T-cell (primary cell): ENCODE data around the gene HLTF. TPM values are rescaled to one million over a fixed set of nuclear protein-coding genes. Genes with fewer than 3 reads are reported as not detected.

Experiments used
- ATAC-seq, 4 experiments: fragments of 200-7000 bp in 3 of 4; fragments of 150-1000 bp in 1 of 4; cut with Tn5 transposase; replicated peaks in 1 of 4; 1 replicate in 3 of 4; 2 replicates in 1 of 4; pipeline ENCODE4 v1.10.0; 2021; ENCODE audit warnings: moderate library complexity in 3 of 4, mild to moderate bottlenecking in 2 of 4, moderate number of reproducible peaks in 1 of 4
- CTCF ChIA-PET, 2 donors: fragments of 300-600 bp; sonication (Branson Sonifier 250); formaldehyde crosslinking; loops; one replicate each; lab custom pipeline; 2022; ENCODE audit warnings: antibody characterized with exemption in 2 of 2; lab: Charles Lee
- POLR2A ChIA-PET, 2 donors: fragments of 300-600 bp; sonication (Branson Sonifier 250); formaldehyde crosslinking; loops; one replicate each; lab custom pipeline; 2022; ENCODE audit warnings: antibody characterized with exemption in 2 of 2; lab: Charles Lee
- DNase-seq, 35 experiments: peaks; one replicate each; pipeline versions ENCODE4 v3.0.0 to v3.0.0-alpha.2; 2013 to 2023
- H3K27ac ChIP-seq: one replicate; pipeline ENCODE4 v1.5.1; 2013; ENCODE audit warnings: low read length
- H3K27me3 ChIP-seq, 2 experiments: replicated peaks in 1 of 2; 1 replicate in 1 of 2; 2 replicates in 1 of 2; pipeline versions ENCODE4 v1.6.1 to v1.7.0; 2013; ENCODE audit warnings: low read length in 1 of 2, mixed read lengths in 1 of 2; ENCODE audit not compliant: control insufficient read depth in 2 of 2, insufficient read depth in 2 of 2; ENCODE audit errors: extremely low read depth in 1 of 2
- H3K36me3 ChIP-seq, 2 donors: 1 replicate in 1 of 2; 2 replicates in 1 of 2; pipeline versions ENCODE4 v1.6.1 to v1.7.0; 2013; ENCODE audit warnings: low read length in 1 of 2; ENCODE audit not compliant: control insufficient read depth in 2 of 2, insufficient read depth in 1 of 2; ENCODE audit errors: extremely low read depth in 1 of 2
- H3K4me1 ChIP-seq, 2 experiments: 1 replicate in 1 of 2; 2 replicates in 1 of 2; pipeline versions ENCODE4 v1.6.1 to v1.7.0; 2013; ENCODE audit warnings: low read length in 2 of 2, mixed read lengths in 1 of 2; ENCODE audit not compliant: insufficient read depth in 2 of 2, control insufficient read depth in 1 of 2; ENCODE audit errors: extremely low read depth in 1 of 2
- H3K4me3 ChIP-seq, 2 donors: 1 replicate in 1 of 2; 2 replicates in 1 of 2; pipeline versions ENCODE4 v1.5.1 to v1.7.0; 2013; ENCODE audit warnings: mild to moderate bottlenecking in 2 of 2, low read length in 1 of 2, moderate library complexity in 1 of 2; ENCODE audit not compliant: control insufficient read depth in 1 of 2; ENCODE audit errors: extremely low read depth in 1 of 2
- H3K9me3 ChIP-seq: 2 replicates; pipeline ENCODE4 v1.7.0; 2013
- H3K27ac Mint-ChIP-seq, 2 donors: one replicate each; pipeline ENCODE4 v1.8.0; 2020 to 2021; ENCODE audit warnings: mild to moderate bottlenecking in 2 of 2, mixed read lengths in 2 of 2
- H3K27me3 Mint-ChIP-seq, 2 donors: one replicate each; pipeline ENCODE4 v1.8.0; 2021 to 2022; ENCODE audit warnings: mixed read lengths in 2 of 2
- H3K36me3 Mint-ChIP-seq: one replicate; pipeline ENCODE4 v1.8.0; 2021; ENCODE audit warnings: mixed read lengths
- H3K4me1 Mint-ChIP-seq, 3 donors: one replicate each; pipeline ENCODE4 v1.8.0; 2020 to 2022; ENCODE audit warnings: mixed read lengths in 3 of 3, mild to moderate bottlenecking in 1 of 3
- H3K4me3 Mint-ChIP-seq, 3 donors: one replicate each; pipeline ENCODE4 v1.8.0; 2020 to 2022; ENCODE audit warnings: mild to moderate bottlenecking in 3 of 3, mixed read lengths in 3 of 3, moderate library complexity in 3 of 3
- H3K9me3 Mint-ChIP-seq, 3 donors: one replicate each; pipeline ENCODE4 v1.8.0; 2020 to 2022; ENCODE audit warnings: mixed read lengths in 3 of 3
- WGBS: methylation state at CpG from one replicate; pipeline ENCODE4 v1.1.5; 2013; ENCODE audit warnings: missing lambda C conversion rate; ENCODE audit not compliant: insufficient coverage; 5-methylcytosine and 5-hydroxymethylcytosine counted together
- total RNA-seq, 35 experiments: library from RNA in 6 of 35; stranded (reverse) in 6 of 35; fragments of 120-200 nt in 1 of 35; gene quantifications; one replicate each; pipeline versions ENCODE4 v1.2.1 to v1.2.4 and lab custom pipeline; 2013 to 2026

The HLTF gene
- total RNA-seq, 5 donors from 2014 or later (not counting 1 experiment from before 2014, with no cell fraction given) = 12.5 to 25.4 (median 19.1) TPM

- no peaks in the 10 kb centered on the region for H3K9me3 ChIP-seq
- WGBS = 100% methylated on average over 2 of the region's 4 CpGs
- no peak for ATAC-seq
- no peak overlapping the region for H3K27ac ChIP-seq
- DNase-seq = no peak
- H3K36me3 ChIP-seq = peaks cover 0 to 24% of the 10 kb centered on the region in 2 donors
- ChIA-PET CTCF (no interaction called here), POLR2A (no interaction called here)
- Mint-ChIP-seq H3K27me3 (no peaks in the 10 kb centered on the region), H3K4me3 (no peak overlapping the region), H3K4me1 (peaks cover under 1 to 6% (median 6%) of the 10 kb centered on the region in 3 donors), H3K27ac (no peak overlapping the region), H3K9me3 (no peaks in the 10 kb centered on the region), H3K36me3 (peaks cover 27% of the 10 kb centered on the region)
- H3K4me3 ChIP-seq = no peak overlapping the region
- H3K4me1 ChIP-seq = no peaks in the 10 kb centered on the region
- H3K27me3 ChIP-seq = no peaks in the 10 kb centered on the region
These were observed 48.6 kb downstream of the HLTF start for GRCh38 chr3:149037684-149038083.

- no peaks in the 10 kb centered on the region for H3K4me1 ChIP-seq
- H3K27me3 ChIP-seq = no peaks in the 10 kb centered on the region
- Mint-ChIP-seq H3K36me3 (peaks cover 37% of the 10 kb centered on the region), H3K4me1 (no peaks in the 10 kb centered on the region), H3K4me3 (no peak overlapping the region), H3K27me3 (no peaks in the 10 kb centered on the region), H3K9me3 (no peaks in the 10 kb centered on the region), H3K27ac (no peak overlapping the region)
- no peaks in the 10 kb centered on the region for H3K9me3 ChIP-seq
- peaks cover 0 to 9% of the 10 kb centered on the region in 2 donors for H3K36me3 ChIP-seq
- CTCF ChIA-PET = interaction anchor here in 1 of 2 donors (1.0 kb wide), 1 partner anchor 11 kb away, joined by 3 read pairs; no protein-coding TSS in a partner anchor
- H3K4me3 ChIP-seq = no peak overlapping the region
- no peak overlapping the region for H3K27ac ChIP-seq
- ATAC-seq (no peak), DNase-seq (no peak)
- no CpG with 5 or more reads among the region's 2 CpGs for WGBS
- POLR2A ChIA-PET = interaction anchor here in 1 of 2 donors (0.5 to 0.7 kb wide), 2 partner anchors 9 to 103 kb away, joined by 4 to 7 read pairs; no protein-coding TSS in a partner anchor
These were observed 55.2 kb downstream of the HLTF start for GRCh38 chr3:149031096-149031495.

- DNase-seq (no peak), ATAC-seq (no peak)
- H3K27me3 ChIP-seq = no peaks in the 10 kb centered on the region
- H3K9me3 ChIP-seq = no peaks in the 10 kb centered on the region
- peaks cover 60% of the 10 kb centered on the region for H3K36me3 Mint-ChIP-seq
- ChIA-PET CTCF (no interaction called here), POLR2A (no interaction called here)
- H3K27ac ChIP-seq = no peak overlapping the region
- H3K27me3 Mint-ChIP-seq = no peaks in the 10 kb centered on the region
- H3K27ac Mint-ChIP-seq = peak overlapping the region; percentile 29 to 59
- H3K36me3 ChIP-seq = peaks cover 2 to 34% of the 10 kb centered on the region in 2 donors
- H3K4me3 Mint-ChIP-seq = no peak overlapping the region
- H3K4me3 ChIP-seq = no peak overlapping the region
- no peaks in the 10 kb centered on the region for H3K4me1 Mint-ChIP-seq
- peaks cover 0 to 7% (median 0%) of the 10 kb centered on the region in 3 donors for H3K9me3 Mint-ChIP-seq
- H3K4me1 ChIP-seq = no peaks in the 10 kb centered on the region
- WGBS = no CpG with 5 or more reads among the region's 4 CpGs
These were observed 59.6 kb downstream of the HLTF start for GRCh38 chr3:149026718-149027117.

- H3K4me3 Mint-ChIP-seq = no peak overlapping the region
- ChIA-PET CTCF (no interaction called here), POLR2A (no interaction called here)
- ATAC-seq = no peak
- no peak overlapping the region for H3K27ac Mint-ChIP-seq
- Histone ChIP-seq H3K4me3 (no peak overlapping the region), H3K27ac (no peak overlapping the region), H3K4me1 (no peaks in the 10 kb centered on the region), H3K36me3 (peaks cover 2 to 41% of the 10 kb centered on the region in 2 donors), H3K9me3 (no peaks in the 10 kb centered on the region), H3K27me3 (no peaks in the 10 kb centered on the region)
- peaks cover 0 to 15% (median 13%) of the 10 kb centered on the region in 3 donors for H3K4me1 Mint-ChIP-seq
- no CpG with 5 or more reads among the region's 3 CpGs for WGBS
- no peaks in the 10 kb centered on the region for H3K27me3 Mint-ChIP-seq
- peaks cover 61% of the 10 kb centered on the region for H3K36me3 Mint-ChIP-seq
- peaks cover 0 to 7% (median 0%) of the 10 kb centered on the region in 3 donors for H3K9me3 Mint-ChIP-seq
- DNase-seq = no peak
These were observed 62.4 kb downstream of the HLTF start for GRCh38 chr3:149023951-149024350.

GRCh38 chr3:149021830-149022229 is 64.5 kb downstream of the HLTF start:
- peaks cover 0 to 4% of the 10 kb centered on the region in 2 experiments for H3K4me1 ChIP-seq
- H3K27ac ChIP-seq = no peak overlapping the region
- DNase-seq (no peak), ATAC-seq (no peak)
- ChIA-PET POLR2A (interaction anchor here in 1 of 2 donors (0.5 to 0.7 kb wide), 2 partner anchors 9 to 13 kb away, joined by 6 to 7 read pairs; no protein-coding TSS in a partner anchor), CTCF (interaction anchor here (0.6 kb wide), 3 partner anchors 25 to 1122 kb away, joined by 3 to 4 read pairs (median 3); no protein-coding TSS in a partner anchor)
- no peaks in the 10 kb centered on the region for H3K27me3 ChIP-seq
- Mint-ChIP-seq H3K4me3 (no peak overlapping the region), H3K9me3 (peaks cover 0 to 7% (median 0%) of the 10 kb centered on the region in 3 donors), H3K27ac (no peak overlapping the region), H3K4me1 (peaks cover 0 to 20% (median 20%) of the 10 kb centered on the region in 3 donors), H3K27me3 (no peaks in the 10 kb centered on the region), H3K36me3 (peaks cover 54% of the 10 kb centered on the region)
- WGBS = no CpG with 5 or more reads among the region's 1 CpG
- no peaks in the 10 kb centered on the region for H3K9me3 ChIP-seq
- no peak overlapping the region for H3K4me3 ChIP-seq
- peaks cover 2 to 43% of the 10 kb centered on the region in 2 donors for H3K36me3 ChIP-seq

GRCh38 chr3:149020839-149021252 is 65.5 kb downstream of the HLTF start:
- peaks cover 0 to 7% (median 0%) of the 10 kb centered on the region in 3 donors for H3K9me3 Mint-ChIP-seq
- no peaks in the 10 kb centered on the region for H3K27me3 Mint-ChIP-seq
- no peak overlapping the region for H3K27ac ChIP-seq
- peaks cover 53% of the 10 kb centered on the region for H3K36me3 Mint-ChIP-seq
- peaks cover 0 to 26% (median 25%) of the 10 kb centered on the region in 3 donors for H3K4me1 Mint-ChIP-seq
- no peak for DNase-seq
- no CpG with 5 or more reads among the region's 4 CpGs for WGBS
- H3K4me3 Mint-ChIP-seq = no peak overlapping the region
- H3K27ac Mint-ChIP-seq = peak overlapping the region; percentile 7 to 68
- H3K4me1 ChIP-seq = peaks cover 0 to 4% of the 10 kb centered on the region in 2 experiments
- H3K27me3 ChIP-seq = no peaks in the 10 kb centered on the region
- H3K9me3 ChIP-seq = no peaks in the 10 kb centered on the region
- H3K4me3 ChIP-seq = no peak overlapping the region
- H3K36me3 ChIP-seq = peaks cover 2 to 38% of the 10 kb centered on the region in 2 donors
- ChIA-PET CTCF (interaction anchor here (0.6 kb wide), 2 partner anchors 26 to 139 kb away, joined by 3 to 4 read pairs; no protein-coding TSS in a partner anchor), POLR2A (no interaction called here)
- no peak for ATAC-seq
